Aorta (tissue), 5 donors: Measurements from ENCODE around the gene TRIM25. TPM values are rescaled to one million over a fixed set of nuclear protein-coding genes. Genes with fewer than 3 reads are reported as not detected.
A peak's percentile ranks its signal among the peaks of the same experiment; 100 is the strongest.

Experiments
- ATAC-seq: fragments of 200-7000 bp; cut with Tn5 transposase; one replicate; pipeline ENCODE4 v1.9.1; 2022; ENCODE audit warnings: moderate library complexity; ENCODE audit not compliant: low FRiP score
- DNase-seq, 2 donors: peaks; one replicate each; pipeline ENCODE4 v3.0.0-alpha.2; 2020
- H3K27ac ChIP-seq, 2 donors: one replicate each; pipeline ENCODE4 v1.5.1; 2013; ENCODE audit warnings: low read length in 2 of 2, mild to moderate bottlenecking in 2 of 2, moderate library complexity in 2 of 2, control low read depth in 1 of 2, inconsistent platforms in 1 of 2, low read depth in 1 of 2
- H3K27me3 ChIP-seq, 2 donors: one replicate each; pipeline ENCODE4 v1.6.1; 2013; ENCODE audit warnings: control low read depth in 1 of 2, low read length in 1 of 2, mild to moderate bottlenecking in 1 of 2, moderate library complexity in 1 of 2; ENCODE audit not compliant: insufficient read depth in 2 of 2, control insufficient read depth in 1 of 2
- H3K36me3 ChIP-seq, 2 donors: one replicate each; pipeline ENCODE4 v1.6.1; 2013; ENCODE audit warnings: control low read depth in 1 of 2, low read length in 1 of 2, mild to moderate bottlenecking in 1 of 2; ENCODE audit not compliant: insufficient read depth in 2 of 2, control insufficient read depth in 1 of 2
- H3K4me1 ChIP-seq, 2 donors: one replicate each; pipeline ENCODE4 v1.6.1; 2013; ENCODE audit warnings: low read length in 2 of 2, control low read depth in 1 of 2, mild to moderate bottlenecking in 1 of 2, moderate library complexity in 1 of 2; ENCODE audit not compliant: insufficient read depth in 2 of 2, control insufficient read depth in 1 of 2
- H3K4me3 ChIP-seq, 2 donors: one replicate each; pipeline ENCODE4 v1.5.1; 2013; ENCODE audit warnings: low read length in 2 of 2, control low read depth in 1 of 2, mild to moderate bottlenecking in 1 of 2
- H3K9me3 ChIP-seq: one replicate; pipeline ENCODE4 v1.6.1; 2013; ENCODE audit warnings: mild to moderate bottlenecking, low read length; ENCODE audit not compliant: control insufficient read depth
- WGBS, 2 donors: extraction: QIAGEN DNeasy Blood & Tissue Kit; methylation state at CpG; one replicate each; pipeline ENCODE4 v1.1.7; 2013; 5-methylcytosine and 5-hydroxymethylcytosine counted together
- intact Hi-C, 2 donors: fragments of 100-400 bp; cut with DNase I; formaldehyde crosslinking; loops; one replicate each; pipeline versions ENCODE4 v1.14.2 to v1.15.0; 2022
- polyA plus RNA-seq, 2 donors: library from polyadenylated mRNA; stranded (reverse); fragments of 200-250 nt; gene quantifications; one replicate each; pipeline ENCODE4 v1.2.3, GENCODE V29; 2013
- total RNA-seq, 2 donors: library from RNA; stranded (reverse); fragmentation: NEBNext Ultra II Directional; extraction: Animal tissue kit (Norgen Biotek cat#: 25700); gene quantifications; one replicate each; pipeline ENCODE4 v1.2.1, GENCODE V29; 2021
- donor health status: healthy with polysubstance abuse.
- donor health status: Bipolar disorder and iron deficiency.
- donor health status: DM: no; HTN: no; CAD: no.
- donor health status: DM: no; HTN: no; CAD: no.
- donor health status: DM: yes; HTN: yes; CAD: no.

The TRIM25 gene
- total and polyA plus RNA-seq, 4 donors, result 7.4 to 85.3 (median 25.4) TPM

- intact Hi-C loops, result no loop called here
- no peaks in the 10 kb centered on the region for H3K27me3 ChIP-seq
- no peaks in the 10 kb centered on the region for H3K4me1 ChIP-seq
- ATAC-seq, result no peak
- 84 to 87% methylated on average over 9 of the region's 9 CpGs for WGBS, 2 donors
- H3K27ac ChIP-seq, result no peak overlapping the region
- peak; percentile 83 to 86 for DNase-seq
- no peak overlapping the region for H3K4me3 ChIP-seq
- peaks cover 5 to 9% of the 10 kb centered on the region in 2 donors for H3K36me3 ChIP-seq
- no peaks in the 10 kb centered on the region for H3K9me3 ChIP-seq
Measured at GRCh38 chr17:56908001-56908542, 5.8 kb downstream of the TRIM25 start.

GRCh38 chr17:56903560-56903959 lies 10.3 kb downstream of the TRIM25 start:
- no peak overlapping the region for H3K4me3 ChIP-seq
- no peak for DNase-seq
- H3K27me3 ChIP-seq, result no peaks in the 10 kb centered on the region
- H3K27ac ChIP-seq, result no peak overlapping the region
- H3K4me1 ChIP-seq, result no peaks in the 10 kb centered on the region
- peaks cover 5 to 13% of the 10 kb centered on the region in 2 donors for H3K36me3 ChIP-seq
- intact Hi-C loops, result no loop called here
- 84 to 98% methylated on average over 5 of the region's 5 CpGs for WGBS, 2 donors
- no peak for ATAC-seq
- no peaks in the 10 kb centered on the region for H3K9me3 ChIP-seq

GRCh38 chr17:56902348-56902747 lies 11.5 kb downstream of the TRIM25 start:
- Histone ChIP-seq H3K36me3 (peaks cover 5 to 10% of the 10 kb centered on the region in 2 donors), H3K4me3 (no peak overlapping the region), H3K9me3 (no peaks in the 10 kb centered on the region), H3K27ac (no peak overlapping the region), H3K4me1 (no peaks in the 10 kb centered on the region), H3K27me3 (no peaks in the 10 kb centered on the region)
- no peak for DNase-seq
- WGBS, 2 donors, result 57 to 61% methylated on average over 4 of the region's 4 CpGs
- ATAC-seq, result no peak
- intact Hi-C loops, result no loop called here

GRCh38 chr17:56899403-56899802 lies 14.4 kb downstream of the TRIM25 start:
- Histone ChIP-seq H3K27ac (no peak overlapping the region), H3K4me3 (no peak overlapping the region), H3K27me3 (no peaks in the 10 kb centered on the region), H3K9me3 (no peaks in the 10 kb centered on the region), H3K36me3 (peaks cover 5 to 12% of the 10 kb centered on the region in 2 donors), H3K4me1 (no peaks in the 10 kb centered on the region)
- WGBS, 2 donors, result 96 to 99% methylated on average over 7 of the region's 7 CpGs
- DNase-seq (no peak), ATAC-seq (no peak)
- intact Hi-C loops, result no loop called here

- intact Hi-C loops, result no loop called here
- H3K4me1 ChIP-seq, result no peaks in the 10 kb centered on the region
- no peak overlapping the region for H3K27ac ChIP-seq
- no peaks in the 10 kb centered on the region for H3K27me3 ChIP-seq
- H3K9me3 ChIP-seq, result no peaks in the 10 kb centered on the region
- 65 to 72% methylated on average over 9 of the region's 9 CpGs for WGBS, 2 donors
- DNase-seq (no peak), ATAC-seq (no peak)
- no peak overlapping the region for H3K4me3 ChIP-seq
- peaks cover 3 to 8% of the 10 kb centered on the region in 2 donors for H3K36me3 ChIP-seq
Measured at GRCh38 chr17:56898874-56899273, 15.0 kb downstream of the TRIM25 start.

GRCh38 chr17:56897646-56898424 lies 16.0 kb downstream of the TRIM25 start:
- Histone ChIP-seq H3K4me1 (no peaks in the 10 kb centered on the region), H3K36me3 (peaks cover 0 to 8% of the 10 kb centered on the region in 2 donors), H3K4me3 (no peak overlapping the region), H3K27ac (no peak overlapping the region), H3K9me3 (no peaks in the 10 kb centered on the region), H3K27me3 (no peaks in the 10 kb centered on the region)
- ATAC-seq (no peak), DNase-seq (no peak)
- 93 to 97% methylated on average over 14 of the region's 14 CpGs for WGBS, 2 donors
- intact Hi-C loops, result no loop called here

GRCh38 chr17:56896968-56897359 lies 16.9 kb downstream of the TRIM25 start:
- H3K36me3 ChIP-seq, result peaks cover 0 to 13% of the 10 kb centered on the region in 2 donors
- intact Hi-C loops, result no loop called here
- H3K27ac ChIP-seq, result no peak overlapping the region
- WGBS, 2 donors, result 95 to 97% methylated on average over 4 of the region's 4 CpGs
- no peaks in the 10 kb centered on the region for H3K4me1 ChIP-seq
- DNase-seq (no peak), ATAC-seq (no peak)
- no peak overlapping the region for H3K4me3 ChIP-seq
- H3K9me3 ChIP-seq, result no peaks in the 10 kb centered on the region
- no peaks in the 10 kb centered on the region for H3K27me3 ChIP-seq

- no peak for DNase-seq
- H3K4me3 ChIP-seq, result no peak overlapping the region
- no peaks in the 10 kb centered on the region for H3K9me3 ChIP-seq
- intact Hi-C loops, result no loop called here
- no peaks in the 10 kb centered on the region for H3K4me1 ChIP-seq
- no peaks in the 10 kb centered on the region for H3K27me3 ChIP-seq
- H3K36me3 ChIP-seq, result peaks cover 2 to 16% of the 10 kb centered on the region in 2 donors
- 59 to 61% methylated on average over 3 of the region's 3 CpGs for WGBS, 2 donors
- H3K27ac ChIP-seq, result no peak overlapping the region
- no peak for ATAC-seq
Measured at GRCh38 chr17:56896217-56896967, 17.5 kb downstream of the TRIM25 start.
